Measurements from ENCODE around the gene UQCC5. TPM values are rescaled to one million over a fixed set of nuclear protein-coding genes. Genes with fewer than 3 reads are reported as not detected.

UQCC5 gene
- polyA plus RNA-seq, 1 of the 3 experiments (the other 2 are of a cell fraction), result 124 TPM

DNA sequence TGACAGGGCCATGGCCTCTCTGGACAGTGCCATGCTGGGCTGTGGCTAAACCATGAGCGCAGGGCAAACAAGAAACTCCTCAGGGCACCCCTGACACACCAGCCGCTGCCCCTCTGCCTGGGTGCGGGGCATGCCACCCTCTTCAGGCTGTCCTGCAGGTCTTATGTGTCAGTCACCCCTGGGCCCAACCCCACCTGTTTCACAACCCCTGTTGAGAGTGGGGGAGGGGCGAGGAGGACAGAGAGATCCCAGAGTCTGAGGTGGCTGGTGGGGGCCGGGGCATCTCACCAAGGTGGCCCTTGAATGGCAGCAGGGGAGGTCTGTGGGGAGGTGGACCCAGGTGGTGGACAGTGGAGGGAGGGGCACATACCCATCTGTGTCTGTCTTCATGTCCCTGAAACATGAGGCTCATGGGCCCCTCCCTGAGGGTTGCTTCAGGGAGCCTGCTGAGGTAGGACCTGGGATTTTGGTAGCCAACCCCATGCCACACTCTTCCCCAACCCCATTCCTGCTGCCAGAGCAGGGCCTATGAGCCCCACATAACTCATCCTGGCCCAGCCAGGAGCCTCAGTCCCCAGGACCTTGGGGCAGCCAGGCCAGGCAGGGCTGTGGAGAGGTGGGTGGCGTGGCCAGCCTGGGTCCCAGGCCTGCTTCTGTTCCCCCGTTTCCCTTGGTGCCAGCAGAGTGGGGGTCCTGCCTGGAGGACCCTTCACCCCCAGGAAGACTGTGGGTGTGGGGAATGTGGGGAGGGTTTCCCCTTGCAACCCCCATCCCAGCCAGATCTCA lies 43.0 kb upstream of the UQCC5 start (continued):
- TF ChIP-seq REST (IDR thresholded peaks at IDR 0.05; ENCODE audit: low read depth, low read length) (no peak), CTCF (IDR thresholded peaks at IDR 0.05) (no peak), PBX3 (IDR thresholded peaks at IDR 0.05) (no peak)

GRCh38 chr3:52494445-52494844 lies 42.0 kb upstream of the UQCC5 start:
- Histone ChIP-seq H3K4me1 (ENCODE audit: control insufficient read depth in 1 of 2, insufficient read depth in 2 of 2, low read depth in 1 of 2, low read length in 1 of 2) (peaks cover 3 to 12% of the 10 kb centered on the region in 2 experiments; a peak in 2 of 4 replicates), H3K36me3 (replicated peaks in 1 of 2; ENCODE audit: control insufficient read depth in 1 of 2, insufficient read depth in 2 of 2, low read length in 1 of 2) (peaks cover 4 to 33% of the 10 kb centered on the region in 2 experiments), H3K4me2 (no peak overlapping the region), H3F3A (replicated peaks; ENCODE audit: insufficient read depth) (no peaks in the 10 kb centered on the region), H3K79me2 (ENCODE audit: insufficient read depth) (no peaks in the 10 kb centered on the region), H3K9ac (no peak overlapping the region), H2AFZ (ENCODE audit: low read depth) (no peak overlapping the region), H3K27me3 (ENCODE audit: insufficient read depth) (no peaks in the 10 kb centered on the region), H3K9me3 (no peaks in the 10 kb centered on the region), H3K4me3 (ENCODE audit: low read depth in 2 of 2, low read length in 1 of 2) (no peak overlapping the region), H3K27ac (ENCODE audit: low read depth in 2 of 2, low read length in 1 of 2) (no peak overlapping the region), H4K20me1 (ENCODE audit: insufficient read depth) (no peaks in the 10 kb centered on the region), H3K9me2 (no peaks in the 10 kb centered on the region)
- POLR2A ChIA-PET, result no interaction called here
- no peak for DNase-seq
- no peak for TF ChIP-seq POLR2AphosphoS5 (IDR thresholded peaks at IDR 0.05; ENCODE audit: low read depth, low read length)
- TF ChIP-seq RXRA (IDR thresholded peaks at IDR 0.05; ENCODE audit: borderline replicate concordance, low read depth), result no peak
- no peak for TF ChIP-seq REST (IDR thresholded peaks at IDR 0.05; ENCODE audit: low read depth, low read length)
- TF ChIP-seq RCOR1 (IDR thresholded peaks at IDR 0.05; ENCODE audit: low read length), result no peak
- TF ChIP-seq TAF1 (IDR thresholded peaks at IDR 0.05; ENCODE audit: borderline replicate concordance, low read depth, low read length), result no peak
- TF ChIP-seq USF2 (IDR thresholded peaks at IDR 0.05; ENCODE audit: borderline replicate concordance, low read depth, low read length), result no peak
- WGBS (ENCODE audit: low lambda C conversion rate), result 97% methylated on average over 7 of the region's 7 CpGs
- CTCF ChIA-PET, result interaction anchor here (2.1 kb wide), 1 partner anchor 12 kb away, joined by 8 read pairs; no protein-coding TSS in a partner anchor

Data from SK-N-SH (cell line).